OCI-LY1 (cell line): Measurements from ENCODE around the gene KRT10.

Experiments used
- H2AFZ ChIP-seq: fragments of 200-600 bp; sonication (generic), shearing (Covaris generic); 2 replicates; pipeline ENCODE4 v1.6.0; 2014; ENCODE audit warnings: antibody characterized with exemption, mild to moderate bottlenecking, low read length
- H3F3A ChIP-seq: fragments of 200-600 bp; sonication (generic), shearing (Covaris generic); 2 replicates; pipeline ENCODE4 v1.6.0; 2014; ENCODE audit warnings: mild to moderate bottlenecking, antibody characterized with exemption, low read length, moderate library complexity; ENCODE audit not compliant: insufficient read depth
- H3K27ac ChIP-seq: fragments of 200-600 bp; sonication (generic); 2 replicates; pipeline ENCODE4 v1.5.1; 2014; ENCODE audit warnings: low read length, mixed run types, mild to moderate bottlenecking, low read depth; ENCODE audit not compliant: poor library complexity, severe bottlenecking
- H3K27me3 ChIP-seq: fragments of 200-600 bp; sonication (generic); 2 replicates; pipeline ENCODE4 v1.6.0; 2014; ENCODE audit warnings: antibody characterized with exemption, mild to moderate bottlenecking, low read length, moderate library complexity; ENCODE audit not compliant: insufficient read depth
- H3K36me3 ChIP-seq: fragments of 200-600 bp; sonication (generic); 2 replicates; pipeline ENCODE4 v1.6.1; 2014; ENCODE audit warnings: mild to moderate bottlenecking, antibody characterized with exemption, low read length, moderate library complexity, mixed read lengths; ENCODE audit not compliant: insufficient read depth
- H3K4me1 ChIP-seq: fragments of 200-600 bp; sonication (generic); 2 replicates; pipeline ENCODE4 v1.5.1; 2014; ENCODE audit warnings: mild to moderate bottlenecking, low read length, moderate library complexity; ENCODE audit not compliant: insufficient read depth, severe bottlenecking
- H3K4me2 ChIP-seq: fragments of 200-600 bp; sonication (generic), shearing (Covaris generic); 2 replicates; pipeline ENCODE4 v1.6.1; 2014; ENCODE audit warnings: low read length
- H3K4me3 ChIP-seq: fragments of 200-600 bp; sonication (generic); 2 replicates; pipeline ENCODE4 v1.5.1; 2014; ENCODE audit warnings: low read length, low read depth, mild to moderate bottlenecking, mixed read lengths; ENCODE audit not compliant: poor library complexity, severe bottlenecking
- H3K79me2 ChIP-seq: fragments of 200-600 bp; shearing (Covaris generic); 2 replicates; pipeline ENCODE4 v1.6.1; 2016; ENCODE audit warnings: mixed run types, low read length, mixed read lengths; ENCODE audit not compliant: insufficient read depth
- H3K9ac ChIP-seq: fragments of 200-600 bp; sonication (generic), shearing (Covaris generic); 2 replicates; pipeline ENCODE4 v1.6.1; 2014; ENCODE audit warnings: mild to moderate bottlenecking, low read length, mixed read lengths
- H3K9me2 ChIP-seq: fragments of 200-600 bp; sonication (generic), shearing (Covaris generic); 2 replicates; pipeline ENCODE4 v1.6.1; 2014; ENCODE audit warnings: low read depth, mild to moderate bottlenecking, low read length, mixed read lengths
- H3K9me3 ChIP-seq: fragments of 200-600 bp; shearing (Covaris generic); 2 replicates; pipeline ENCODE4 v1.6.1; 2014; ENCODE audit warnings: low read length, mixed read lengths
- H4K20me1 ChIP-seq: fragments of 200-600 bp; sonication (generic), shearing (Covaris generic); 2 replicates; pipeline ENCODE4 v1.6.0; 2016; ENCODE audit warnings: mild to moderate bottlenecking, low read length; ENCODE audit not compliant: insufficient read depth
- EZH2 ChIP-seq: fragments of 200-600 bp; sonication (generic), shearing (Covaris generic); IDR thresholded peaks from 2 replicates; pipeline ENCODE4 v1.8.0; 2017; ENCODE audit warnings: borderline replicate concordance, mixed run types, mild to moderate bottlenecking, antibody characterized with exemption, low read length, moderate library complexity, mixed read lengths
- TF ChIP-seq, protein P1 (sequence below): fragments of 200-600 bp; sonication (generic), shearing (Covaris generic); IDR thresholded peaks from 2 replicates; pipeline ENCODE4 v1.5.1; 2017; ENCODE audit warnings: mild to moderate bottlenecking, antibody characterized with exemption, low read length, moderate library complexity, mixed read lengths

KRT10 gene

DNA sequence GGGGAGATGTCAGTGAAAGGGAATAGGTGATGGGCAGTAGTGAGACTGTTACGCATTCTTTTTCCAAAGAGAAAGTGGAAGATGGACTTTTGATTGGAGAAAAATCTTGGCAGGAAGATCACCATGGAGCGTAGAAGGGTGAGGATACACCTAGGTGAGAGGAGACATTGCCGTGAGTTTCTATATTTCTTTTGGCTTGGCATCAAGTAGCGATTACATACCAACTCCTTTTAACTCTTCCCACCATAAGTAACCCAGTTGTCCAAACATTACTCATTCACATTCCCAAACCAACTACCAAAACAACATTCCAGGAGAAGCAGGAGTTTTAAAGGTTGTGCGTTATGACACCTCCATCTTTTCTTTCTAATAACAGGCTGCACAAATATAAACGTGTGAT is 11.9 kb downstream of the KRT10 start:
- H3K27me3 ChIP-seq, result peaks cover 7% of the 10 kb centered on the region; the same call in 1 of the 2 replicates
- no peak for TF ChIP-seq EZH2
- TF ChIP-seq, protein P1, sequence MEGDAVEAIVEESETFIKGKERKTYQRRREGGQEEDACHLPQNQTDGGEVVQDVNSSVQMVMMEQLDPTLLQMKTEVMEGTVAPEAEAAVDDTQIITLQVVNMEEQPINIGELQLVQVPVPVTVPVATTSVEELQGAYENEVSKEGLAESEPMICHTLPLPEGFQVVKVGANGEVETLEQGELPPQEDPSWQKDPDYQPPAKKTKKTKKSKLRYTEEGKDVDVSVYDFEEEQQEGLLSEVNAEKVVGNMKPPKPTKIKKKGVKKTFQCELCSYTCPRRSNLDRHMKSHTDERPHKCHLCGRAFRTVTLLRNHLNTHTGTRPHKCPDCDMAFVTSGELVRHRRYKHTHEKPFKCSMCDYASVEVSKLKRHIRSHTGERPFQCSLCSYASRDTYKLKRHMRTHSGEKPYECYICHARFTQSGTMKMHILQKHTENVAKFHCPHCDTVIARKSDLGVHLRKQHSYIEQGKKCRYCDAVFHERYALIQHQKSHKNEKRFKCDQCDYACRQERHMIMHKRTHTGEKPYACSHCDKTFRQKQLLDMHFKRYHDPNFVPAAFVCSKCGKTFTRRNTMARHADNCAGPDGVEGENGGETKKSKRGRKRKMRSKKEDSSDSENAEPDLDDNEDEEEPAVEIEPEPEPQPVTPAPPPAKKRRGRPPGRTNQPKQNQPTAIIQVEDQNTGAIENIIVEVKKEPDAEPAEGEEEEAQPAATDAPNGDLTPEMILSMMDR, result no peak
- no peaks in the 10 kb centered on the region for H3K79me2 ChIP-seq
- H3K4me3 ChIP-seq, result no peak overlapping the region
- H3K36me3 ChIP-seq, result no peaks in the 10 kb centered on the region
- no peak overlapping the region for H3K27ac ChIP-seq
- no peaks in the 10 kb centered on the region for H3K9me2 ChIP-seq
- H3F3A ChIP-seq, result no peaks in the 10 kb centered on the region
- no peaks in the 10 kb centered on the region for H3K9me3 ChIP-seq
- H4K20me1 ChIP-seq, result no peaks in the 10 kb centered on the region
- no peaks in the 10 kb centered on the region for H3K4me1 ChIP-seq
- no peak overlapping the region for H3K9ac ChIP-seq
- H2AFZ ChIP-seq, result no peak overlapping the region
- no peak overlapping the region for H3K4me2 ChIP-seq

DNA sequence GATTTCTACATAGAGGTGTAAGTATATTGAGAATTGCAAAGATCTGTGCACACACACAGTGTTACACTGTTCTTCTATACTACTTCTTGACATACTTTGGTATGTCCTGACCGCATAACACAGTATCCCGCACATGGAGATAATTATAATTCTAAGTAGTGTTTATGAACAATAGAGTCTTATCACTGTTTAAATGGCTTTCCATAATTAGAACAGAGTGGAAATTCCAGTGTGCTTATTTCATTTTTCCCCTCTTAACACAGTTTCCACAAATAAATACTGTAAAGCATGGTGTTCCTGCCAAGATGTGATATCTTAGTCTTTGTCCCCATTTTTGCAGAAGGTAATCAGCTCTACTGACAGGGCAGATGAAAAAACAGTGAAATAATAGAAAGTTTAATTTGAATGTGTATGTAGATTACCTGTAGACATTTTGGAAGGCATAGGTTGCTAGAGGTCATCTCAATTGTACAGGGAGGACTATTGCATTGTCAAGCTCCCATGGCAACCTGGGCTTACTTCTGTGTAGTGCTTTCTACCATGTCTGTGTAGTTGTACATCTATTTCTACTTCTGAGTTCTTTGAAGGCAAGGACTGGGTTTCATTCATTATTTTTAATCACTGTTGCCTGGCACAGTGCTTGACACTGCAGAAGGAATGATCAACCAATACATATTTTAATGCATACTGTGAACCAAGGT is 12.5 kb downstream of the KRT10 start:
- H3F3A ChIP-seq, result no peaks in the 10 kb centered on the region
- H3K9ac ChIP-seq, result no peak overlapping the region
- H3K4me3 ChIP-seq, result no peak overlapping the region
- no peak overlapping the region for H3K4me2 ChIP-seq
- H3K9me3 ChIP-seq, result no peaks in the 10 kb centered on the region
- no peak overlapping the region for H2AFZ ChIP-seq
- peaks cover 11% of the 10 kb centered on the region; the same call in 1 of the 2 replicates for H3K27me3 ChIP-seq
- no peak overlapping the region for H3K27ac ChIP-seq
- no peaks in the 10 kb centered on the region for H3K4me1 ChIP-seq
- no peaks in the 10 kb centered on the region for H3K79me2 ChIP-seq
- no peaks in the 10 kb centered on the region for H3K36me3 ChIP-seq
- TF ChIP-seq, protein P1, result no peak
- TF ChIP-seq EZH2, result no peak
- H3K9me2 ChIP-seq, result no peaks in the 10 kb centered on the region
- H4K20me1 ChIP-seq, result no peaks in the 10 kb centered on the region

DNA sequence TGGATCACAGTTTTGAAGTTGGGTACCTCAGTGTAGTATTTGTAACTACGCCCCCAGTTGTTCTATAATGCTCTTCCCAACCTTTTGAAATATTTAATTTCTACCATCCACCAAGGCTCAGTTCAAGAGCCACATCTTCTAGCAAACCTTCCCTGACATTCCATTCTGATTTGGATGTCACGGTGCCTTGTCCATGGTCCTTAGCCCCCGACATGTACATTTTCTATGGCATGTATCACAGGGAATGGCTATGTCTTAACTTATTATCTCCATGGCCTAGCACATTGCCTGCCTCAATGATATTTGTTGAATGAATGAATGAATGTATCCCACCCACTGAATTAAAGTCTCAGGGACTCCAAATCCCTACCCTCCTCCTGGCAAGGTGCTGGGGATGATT is 16.3 kb downstream of the KRT10 start:
- H3K4me2 ChIP-seq, result no peak overlapping the region
- no peaks in the 10 kb centered on the region for H3K4me1 ChIP-seq
- no peak overlapping the region for H3K27ac ChIP-seq
- peaks cover 11% of the 10 kb centered on the region for H3K27me3 ChIP-seq
- no peaks in the 10 kb centered on the region for H3K79me2 ChIP-seq
- no peaks in the 10 kb centered on the region for H4K20me1 ChIP-seq
- H2AFZ ChIP-seq, result no peak overlapping the region
- H3K9me3 ChIP-seq, result no peaks in the 10 kb centered on the region
- no peaks in the 10 kb centered on the region for H3K9me2 ChIP-seq
- H3K4me3 ChIP-seq, result no peak overlapping the region
- no peak for TF ChIP-seq EZH2
- TF ChIP-seq, protein P1, result no peak
- no peak overlapping the region for H3K9ac ChIP-seq
- H3K36me3 ChIP-seq, result no peaks in the 10 kb centered on the region
- no peaks in the 10 kb centered on the region for H3F3A ChIP-seq
